SK-N-MC (cell line): ENCODE results near the gene PEX14.

Source experiments
- DNase-seq: peaks from one replicate; pipeline ENCODE4 v3.0.0-alpha.2; 2011; ENCODE audit warnings: low read depth, low spot score
- H3K27ac ChIP-seq: fragments of 200-600 bp; sonication (generic); 2 replicates; pipeline ENCODE4 v1.5.1; 2016; ENCODE audit warnings: mixed run types
- H3K36me3 ChIP-seq: fragments of 200-600 bp; sonication (generic); 2 replicates; pipeline ENCODE4 v1.6.1; 2017; ENCODE audit warnings: antibody characterized with exemption, low read length, mixed read lengths; ENCODE audit not compliant: insufficient read depth
- H3K4me3 ChIP-seq: fragments of 200-600 bp; sonication (generic); 2 replicates; pipeline ENCODE4 v1.5.1; 2016
- H3K9ac ChIP-seq: fragments of 200-600 bp; sonication (generic); 2 replicates; pipeline ENCODE4 v1.8.0; 2017; ENCODE audit warnings: mixed run types, mixed read lengths; ENCODE audit not compliant: insufficient read length
- H3K9me3 ChIP-seq: fragments of 200-600 bp; sonication (generic); 2 replicates; pipeline ENCODE4 v1.6.1; 2017; ENCODE audit warnings: low read depth, mild to moderate bottlenecking, antibody characterized with exemption, low read length, moderate library complexity, mixed read lengths
- EZH2 ChIP-seq: fragments of 200-600 bp; sonication (generic); IDR thresholded peaks from one replicate; pipeline ENCODE4 v1.6.1; 2017; ENCODE audit warnings: antibody characterized with exemption
- FOXP2 ChIP-seq: optimal IDR thresholded peaks from 2 replicates; pipeline ENCODE3; 2011; ENCODE audit warnings: mild to moderate bottlenecking, moderate library complexity; ENCODE audit not compliant: insufficient read depth; ENCODE audit errors: extremely low read length, control extremely low read depth
- POLR2AphosphoS5 ChIP-seq: IDR thresholded peaks from 2 replicates; pipeline ENCODE4 v1.6.1; 2012; ENCODE audit warnings: mild to moderate bottlenecking, low read depth, low read length, borderline replicate concordance

The PEX14 gene

DNA sequence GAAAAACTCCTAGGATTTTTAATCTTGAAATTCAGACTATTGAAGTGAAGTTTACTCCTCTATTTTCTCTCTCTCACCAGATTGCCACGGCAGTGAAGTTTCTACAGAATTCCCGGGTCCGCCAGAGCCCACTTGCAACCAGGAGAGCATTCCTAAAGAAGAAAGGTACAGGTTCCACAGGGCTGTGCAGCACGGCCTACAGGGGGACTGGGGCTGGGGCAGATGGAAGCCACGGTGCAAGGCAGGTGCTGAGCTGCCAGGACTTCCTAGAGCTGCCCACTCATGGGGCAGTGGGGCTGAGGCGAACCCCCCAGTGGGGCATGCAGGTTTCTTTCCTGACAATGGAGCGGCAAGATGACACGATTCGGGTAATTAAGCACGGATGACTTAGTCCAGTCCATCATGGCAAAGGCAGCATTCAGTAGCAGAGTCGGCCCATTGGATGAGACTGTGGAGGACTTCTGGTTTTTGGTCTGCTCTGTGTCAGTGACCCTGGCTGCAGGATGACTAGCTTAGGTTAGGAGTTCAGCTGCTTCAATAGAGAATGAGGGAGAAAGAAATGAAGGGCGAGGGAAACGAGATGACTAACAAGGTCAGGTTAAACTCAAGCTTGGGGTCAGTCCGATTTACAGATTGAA is 61.5 kb downstream of the PEX14 start:
- no peak for TF ChIP-seq EZH2
- TF ChIP-seq POLR2AphosphoS5: no peak
- no peak for TF ChIP-seq FOXP2
- Histone ChIP-seq H3K9me3 (no peaks in the 10 kb centered on the region), H3K27ac (no peak overlapping the region), H3K4me3 (no peak overlapping the region), H3K9ac (no peak overlapping the region), H3K36me3 (peaks cover under 1% of the 10 kb centered on the region; the same call in 1 of the 2 replicates)
- no peak for DNase-seq

GRCh38 chr1:10537082-10537766 is 62.5 kb downstream of the PEX14 start:
- no peak overlapping the region for H3K4me3 ChIP-seq
- TF ChIP-seq FOXP2 (no peak), EZH2 (no peak), POLR2AphosphoS5 (no peak)
- H3K27ac ChIP-seq: no peak overlapping the region
- H3K9ac ChIP-seq: no peak overlapping the region
- peaks cover 5% of the 10 kb centered on the region; the same call in 1 of the 2 replicates for H3K36me3 ChIP-seq
- no peaks in the 10 kb centered on the region for H3K9me3 ChIP-seq
- DNase-seq: no peak

- no peak for TF ChIP-seq POLR2AphosphoS5
- no peak for TF ChIP-seq FOXP2
- TF ChIP-seq EZH2: no peak
- Histone ChIP-seq H3K4me3 (no peak overlapping the region), H3K9me3 (no peaks in the 10 kb centered on the region), H3K9ac (no peak overlapping the region), H3K36me3 (peaks cover 5% of the 10 kb centered on the region; the same call in 1 of the 2 replicates), H3K27ac (no peak overlapping the region)
- no peak for DNase-seq
Measured at GRCh38 chr1:10538646-10539355, 64.1 kb downstream of the PEX14 start.

- H3K36me3 ChIP-seq: peaks cover 5% of the 10 kb centered on the region; the same call in 1 of the 2 replicates
- H3K9ac ChIP-seq: no peak overlapping the region
- H3K4me3 ChIP-seq: no peak overlapping the region
- DNase-seq: no peak
- TF ChIP-seq POLR2AphosphoS5: no peak
- TF ChIP-seq FOXP2: no peak
- TF ChIP-seq EZH2: no peak
- H3K9me3 ChIP-seq: no peaks in the 10 kb centered on the region
- no peak overlapping the region for H3K27ac ChIP-seq
Measured at GRCh38 chr1:10539411-10540043, 64.8 kb downstream of the PEX14 start.

DNA sequence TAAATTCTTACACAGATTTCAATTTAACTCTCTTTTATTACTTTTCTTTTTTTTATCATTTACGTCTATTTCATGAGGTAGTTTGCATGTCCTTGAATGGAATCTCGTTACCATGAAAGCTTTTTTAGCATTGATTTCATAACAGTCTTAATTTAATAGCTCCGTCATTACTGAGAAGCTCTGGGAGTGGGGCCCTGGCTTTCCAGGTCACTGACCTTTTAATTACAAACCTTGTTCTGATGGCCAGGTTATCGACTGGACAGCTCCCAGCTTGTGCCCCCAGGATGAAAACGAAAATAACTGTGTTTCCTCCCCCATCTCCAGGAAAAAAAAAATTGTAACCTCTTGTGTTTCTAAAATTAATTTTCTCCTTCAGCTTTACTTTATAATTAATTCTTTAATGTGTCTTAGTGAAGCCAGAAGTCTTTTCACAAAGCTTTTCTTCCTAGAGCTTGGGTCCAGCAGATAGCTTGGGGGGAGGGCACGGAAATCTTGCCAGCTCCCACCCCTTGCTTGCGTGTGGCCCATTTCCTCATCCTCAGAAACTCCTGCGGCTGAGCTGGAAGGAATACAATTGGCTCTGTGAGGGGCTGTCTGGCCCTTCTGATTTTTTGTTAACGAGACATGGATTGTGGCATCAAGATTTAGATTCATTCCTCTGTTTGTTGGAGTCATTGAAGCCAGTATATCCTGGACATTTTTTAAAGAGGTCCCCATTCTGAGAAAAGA is 65.7 kb downstream of the PEX14 start:
- H3K9ac ChIP-seq: no peak overlapping the region
- no peak overlapping the region for H3K27ac ChIP-seq
- H3K36me3 ChIP-seq: peaks cover 5% of the 10 kb centered on the region; the same call in 1 of the 2 replicates
- no peak for DNase-seq
- TF ChIP-seq POLR2AphosphoS5 (no peak), EZH2 (no peak), FOXP2 (no peak)
- H3K4me3 ChIP-seq: no peak overlapping the region
- no peaks in the 10 kb centered on the region for H3K9me3 ChIP-seq

DNA sequence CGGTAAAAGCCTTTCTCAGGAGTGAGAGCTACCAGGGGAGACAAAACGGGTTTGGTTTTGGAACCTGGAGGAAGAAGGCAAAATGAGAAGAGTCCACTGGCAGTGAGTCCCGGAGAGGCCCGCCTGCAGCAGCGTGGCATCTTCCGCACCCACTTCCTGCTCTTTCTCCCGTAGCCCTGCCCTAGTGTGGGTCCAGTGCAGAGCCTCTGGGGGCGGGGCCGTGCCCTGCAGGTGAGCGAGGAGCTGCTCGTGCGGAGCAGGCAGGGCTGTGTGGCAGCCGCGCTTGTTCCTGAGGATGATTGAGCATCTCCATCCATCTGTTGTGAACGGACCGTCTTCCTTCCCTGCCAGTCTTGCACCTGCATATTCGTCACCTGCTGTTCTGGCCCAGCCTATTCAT is 66.5 kb downstream of the PEX14 start:
- DNase-seq: no peak
- Histone ChIP-seq H3K9ac (no peak overlapping the region), H3K36me3 (peaks cover 5% of the 10 kb centered on the region; the same call in 1 of the 2 replicates), H3K27ac (no peak overlapping the region), H3K9me3 (no peaks in the 10 kb centered on the region), H3K4me3 (no peak overlapping the region)
- TF ChIP-seq FOXP2 (no peak), POLR2AphosphoS5 (no peak), EZH2 (no peak)

GRCh38 chr1:10544239-10544638 is 69.5 kb downstream of the PEX14 start:
- Histone ChIP-seq H3K4me3 (no peak overlapping the region), H3K36me3 (peaks cover 5% of the 10 kb centered on the region; the same call in 1 of the 2 replicates), H3K9me3 (no peaks in the 10 kb centered on the region), H3K9ac (no peak overlapping the region), H3K27ac (no peak overlapping the region)
- no peak for TF ChIP-seq EZH2
- TF ChIP-seq POLR2AphosphoS5: no peak
- TF ChIP-seq FOXP2: no peak
- no peak for DNase-seq

DNA sequence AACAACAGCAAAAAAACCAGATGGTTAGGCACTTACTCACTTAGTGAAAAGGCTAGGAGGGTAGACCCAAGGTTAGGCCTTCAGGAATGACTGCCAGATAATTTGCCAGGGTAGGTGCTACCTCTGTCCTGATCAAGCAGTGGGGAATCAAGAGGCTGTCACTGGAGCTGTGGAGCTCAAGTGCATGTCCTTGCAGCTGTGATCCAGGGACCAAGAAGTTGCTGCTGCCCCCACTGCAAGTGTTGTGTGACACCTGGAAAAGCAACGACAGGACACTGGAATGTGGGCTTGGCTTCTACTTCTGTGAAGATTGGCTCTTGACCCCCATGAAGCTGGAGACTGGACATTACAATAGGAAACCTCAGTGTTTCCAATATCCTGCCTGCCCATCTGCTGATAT is 72.1 kb downstream of the PEX14 start:
- no peak for DNase-seq
- H3K9ac ChIP-seq: no peak overlapping the region
- no peak overlapping the region for H3K4me3 ChIP-seq
- H3K27ac ChIP-seq: no peak overlapping the region
- TF ChIP-seq EZH2 (no peak), POLR2AphosphoS5 (no peak), FOXP2 (no peak)
- H3K36me3 ChIP-seq: no peaks in the 10 kb centered on the region
- H3K9me3 ChIP-seq: no peaks in the 10 kb centered on the region
